ENCODE data around the gene KCNJ1.

Gene KCNJ1

DNA sequence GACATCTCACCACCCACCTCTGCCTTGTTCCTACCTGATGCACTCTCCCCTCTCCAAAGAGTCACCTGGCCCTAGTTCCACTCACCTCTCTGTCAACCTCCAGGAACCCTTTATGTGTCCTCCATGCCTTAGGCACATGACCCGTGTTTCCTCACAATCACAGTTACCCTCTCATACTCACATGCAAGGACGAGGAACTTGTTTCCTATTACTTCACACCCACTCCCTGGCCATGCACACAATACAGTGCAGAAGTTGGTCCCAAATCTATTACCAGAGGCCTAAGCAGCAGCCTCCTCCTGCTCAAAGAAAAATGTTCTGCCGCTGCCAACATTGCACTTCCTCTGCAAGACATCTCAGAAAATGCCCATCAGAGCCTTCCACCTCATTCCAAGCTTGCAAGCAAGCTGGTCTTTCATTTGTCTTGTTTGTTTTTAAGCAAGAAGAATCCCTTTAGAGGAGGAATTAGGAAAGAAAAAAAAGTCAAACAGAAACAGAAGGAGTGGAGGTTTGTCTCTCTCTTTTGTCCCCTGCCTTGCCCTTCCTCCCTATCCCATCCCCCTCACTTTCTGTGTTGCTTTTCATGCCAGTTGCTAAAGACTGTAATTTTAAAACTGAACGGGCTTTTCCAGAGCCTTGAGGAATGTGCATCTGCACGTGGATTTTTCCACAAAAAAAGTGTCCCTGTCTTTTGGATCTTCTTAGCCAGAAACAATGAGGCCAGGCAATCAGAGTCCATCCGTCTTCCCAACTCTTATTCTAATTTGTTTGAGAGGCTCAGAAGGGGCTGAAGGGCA is 63.4 kb downstream of the KCNJ1 start:
- TF ChIP-seq, protein P1, sequence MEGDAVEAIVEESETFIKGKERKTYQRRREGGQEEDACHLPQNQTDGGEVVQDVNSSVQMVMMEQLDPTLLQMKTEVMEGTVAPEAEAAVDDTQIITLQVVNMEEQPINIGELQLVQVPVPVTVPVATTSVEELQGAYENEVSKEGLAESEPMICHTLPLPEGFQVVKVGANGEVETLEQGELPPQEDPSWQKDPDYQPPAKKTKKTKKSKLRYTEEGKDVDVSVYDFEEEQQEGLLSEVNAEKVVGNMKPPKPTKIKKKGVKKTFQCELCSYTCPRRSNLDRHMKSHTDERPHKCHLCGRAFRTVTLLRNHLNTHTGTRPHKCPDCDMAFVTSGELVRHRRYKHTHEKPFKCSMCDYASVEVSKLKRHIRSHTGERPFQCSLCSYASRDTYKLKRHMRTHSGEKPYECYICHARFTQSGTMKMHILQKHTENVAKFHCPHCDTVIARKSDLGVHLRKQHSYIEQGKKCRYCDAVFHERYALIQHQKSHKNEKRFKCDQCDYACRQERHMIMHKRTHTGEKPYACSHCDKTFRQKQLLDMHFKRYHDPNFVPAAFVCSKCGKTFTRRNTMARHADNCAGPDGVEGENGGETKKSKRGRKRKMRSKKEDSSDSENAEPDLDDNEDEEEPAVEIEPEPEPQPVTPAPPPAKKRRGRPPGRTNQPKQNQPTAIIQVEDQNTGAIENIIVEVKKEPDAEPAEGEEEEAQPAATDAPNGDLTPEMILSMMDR (IDR thresholded peaks at IDR 0.05; ENCODE audit: low read depth, low read length, missing control alignments), result no peak
- DNase-seq (ENCODE audit: low read depth), result no peak
- H3K4me3 ChIP-seq (ENCODE audit: low read depth, low read length), result no peak overlapping the region

DNA sequence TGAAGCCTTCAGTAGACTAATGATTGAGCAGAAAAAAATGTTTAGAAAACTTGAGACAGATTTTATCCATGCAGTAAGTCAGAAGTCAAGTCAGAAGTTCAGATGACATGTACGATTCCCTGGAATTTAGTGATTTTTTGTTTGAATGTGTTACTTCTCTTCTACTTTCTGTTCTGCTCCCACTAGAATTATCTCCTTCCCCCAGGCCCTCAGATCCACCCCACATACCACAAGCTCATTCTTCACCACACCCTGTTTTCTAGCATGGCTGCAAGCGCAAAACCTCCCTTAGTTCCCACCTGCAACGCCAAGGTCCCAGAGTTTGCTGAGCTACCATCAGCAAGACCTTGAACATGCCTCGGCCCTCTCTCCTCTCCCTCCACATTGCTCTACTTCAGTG is 64.1 kb downstream of the KCNJ1 start:
- TF ChIP-seq, protein P1 (IDR thresholded peaks at IDR 0.05; ENCODE audit: low read depth, low read length, missing control alignments), result no peak
- no peak overlapping the region for H3K4me3 ChIP-seq (ENCODE audit: low read depth, low read length)
- no peak for DNase-seq (ENCODE audit: low read depth)

GRCh38 chr11:128802358-128802981 is 64.6 kb downstream of the KCNJ1 start:
- no peak overlapping the region for H3K4me3 ChIP-seq (ENCODE audit: low read depth, low read length)
- TF ChIP-seq, protein P1 (IDR thresholded peaks at IDR 0.05; ENCODE audit: low read depth, low read length, missing control alignments), result peak; percentile 25
- DNase-seq (ENCODE audit: low read depth), result no peak

DNA sequence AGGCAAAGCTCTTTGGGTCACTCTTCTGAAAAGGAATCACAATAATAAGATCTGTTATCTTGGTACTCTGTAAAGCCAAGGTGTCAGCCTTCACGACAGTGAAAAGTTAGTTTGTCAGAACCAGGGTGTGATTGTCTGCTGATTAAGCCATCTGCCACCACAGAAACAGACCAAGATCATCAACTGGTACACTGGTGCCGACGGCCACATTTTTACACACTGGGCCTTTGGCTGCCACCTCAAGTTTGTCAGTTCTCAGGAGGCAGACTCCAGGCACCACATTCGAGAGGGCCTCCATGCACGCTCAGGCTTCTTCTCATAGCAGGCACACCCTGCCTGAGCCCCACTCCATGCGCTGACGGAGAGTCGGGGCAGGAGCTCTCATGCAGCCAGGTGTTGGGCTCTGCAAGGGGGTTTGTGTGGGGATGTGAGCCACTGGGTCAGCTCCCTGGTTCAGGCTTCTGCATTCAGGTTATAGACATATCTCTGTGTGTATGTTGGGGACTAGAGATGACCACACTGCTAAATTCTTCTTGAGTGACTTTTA is 66.2 kb downstream of the KCNJ1 start:
- no peak overlapping the region for H3K4me3 ChIP-seq (ENCODE audit: low read depth, low read length)
- TF ChIP-seq, protein P1 (IDR thresholded peaks at IDR 0.05; ENCODE audit: low read depth, low read length, missing control alignments), result no peak
- DNase-seq (ENCODE audit: low read depth), result no peak

DNA sequence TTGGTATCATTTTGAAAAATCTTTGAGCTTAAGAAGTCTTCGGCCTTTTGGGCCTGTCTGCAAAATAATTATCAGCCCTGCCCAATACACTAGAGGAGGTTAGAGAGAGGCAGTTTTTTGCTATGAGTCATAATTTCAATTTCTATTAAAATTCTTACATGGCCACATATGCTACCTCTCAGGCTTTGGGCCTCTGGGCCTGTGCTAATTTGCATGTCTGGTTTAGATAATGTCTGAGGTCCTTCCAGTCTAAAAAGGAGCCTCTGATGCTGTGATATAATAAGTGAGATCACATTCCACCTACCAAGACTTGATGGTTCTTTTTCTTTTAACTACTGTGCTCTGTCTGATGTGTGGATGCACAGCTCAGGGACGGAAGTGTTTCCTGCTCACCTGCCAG is 70.8 kb downstream of the KCNJ1 start:
- TF ChIP-seq, protein P1 (IDR thresholded peaks at IDR 0.05; ENCODE audit: low read depth, low read length, missing control alignments), result no peak
- peak; percentile 48 for DNase-seq (ENCODE audit: low read depth)
- no peak overlapping the region for H3K4me3 ChIP-seq (ENCODE audit: low read depth, low read length)

GRCh38 chr11:128790196-128790595 is 76.9 kb downstream of the KCNJ1 start:
- H3K4me3 ChIP-seq (ENCODE audit: low read depth, low read length), result no peak overlapping the region
- no peak for DNase-seq (ENCODE audit: low read depth)
- TF ChIP-seq, protein P1 (IDR thresholded peaks at IDR 0.05; ENCODE audit: low read depth, low read length, missing control alignments), result no peak
